CD4-positive, alpha-beta T cell treated with Interleukin-17A for 1 hour (primary cell): ENCODE data around the gene DIP2C.
"Not testable (repeated sequence)": the region's sequence is repeated elsewhere in the genome, so short reads cannot be mapped to it uniquely, and the experiment has no call there.

Source experiments
- DNase-seq: peaks from one replicate; pipeline ENCODE4 v3.0.0-alpha.2; 2020

DIP2C gene

GRCh38 chr10:435397-435796 is 254.1 kb downstream of the DIP2C start:
- no peak for DNase-seq

- DNase-seq = no peak
Measured at GRCh38 chr10:429696-430095, 259.8 kb downstream of the DIP2C start.

- DNase-seq = no peak
Measured at GRCh38 chr10:427761-428519, 261.5 kb downstream of the DIP2C start.

GRCh38 chr10:425365-425764 is 264.1 kb downstream of the DIP2C start:
- DNase-seq = not testable (repeated sequence)

- not testable (repeated sequence) for DNase-seq
Measured at GRCh38 chr10:424724-425123, 264.7 kb downstream of the DIP2C start.

GRCh38 chr10:423178-423577 is 266.3 kb downstream of the DIP2C start:
- no peak for DNase-seq

GRCh38 chr10:422675-423074 is 266.8 kb downstream of the DIP2C start:
- no peak for DNase-seq

- no peak for DNase-seq
Measured at GRCh38 chr10:422241-422640, 267.2 kb downstream of the DIP2C start.

GRCh38 chr10:421170-421569 is 268.3 kb downstream of the DIP2C start:
- no peak for DNase-seq

- DNase-seq = no peak
Measured at GRCh38 chr10:420154-421121, 269.0 kb downstream of the DIP2C start.

- DNase-seq = no peak
Measured at GRCh38 chr10:418894-419293, 270.6 kb downstream of the DIP2C start.

- no peak for DNase-seq
Measured at GRCh38 chr10:418226-418625, 271.2 kb downstream of the DIP2C start.

- no peak for DNase-seq
Measured at GRCh38 chr10:416091-416515, 273.4 kb downstream of the DIP2C start.

- no peak for DNase-seq
Measured at GRCh38 chr10:413662-414071, 275.8 kb downstream of the DIP2C start.

GRCh38 chr10:412109-412508 is 277.4 kb downstream of the DIP2C start:
- no peak for DNase-seq

- DNase-seq = no peak
Measured at GRCh38 chr10:411603-412002, 277.9 kb downstream of the DIP2C start.

- no peak for DNase-seq
Measured at GRCh38 chr10:409408-410040, 279.9 kb downstream of the DIP2C start.

- no peak for DNase-seq
Measured at GRCh38 chr10:408236-408635, 281.2 kb downstream of the DIP2C start.

- DNase-seq = no peak
Measured at GRCh38 chr10:406976-407375, 282.5 kb downstream of the DIP2C start.

GRCh38 chr10:405648-406047 is 283.8 kb downstream of the DIP2C start:
- DNase-seq = no peak

- no peak for DNase-seq
Measured at GRCh38 chr10:404991-405390, 284.5 kb downstream of the DIP2C start.

- no peak for DNase-seq
Measured at GRCh38 chr10:404346-404745, 285.1 kb downstream of the DIP2C start.

GRCh38 chr10:398954-399353 is 290.5 kb downstream of the DIP2C start:
- DNase-seq = no peak
